ENCODE data around the gene LY6G6D.

The LY6G6D gene

GRCh38 chr6:31687860-31688693 is 27.1 kb upstream of the LY6G6D start:
- TF ChIP-seq ZNF274 (IDR thresholded peaks at IDR 0.05; ENCODE audit: low read depth, low read length), result no peak
- Histone ChIP-seq H3K9me3 (ENCODE audit: insufficient read depth, low read length) (no peaks in the 10 kb centered on the region), H3K4me3 (ENCODE audit: insufficient read length, low read depth) (no peak overlapping the region), H3K36me3 (ENCODE audit: insufficient read depth, insufficient read length, low read length) (peaks cover 78% of the 10 kb centered on the region), H3K4me1 (ENCODE audit: insufficient read depth, insufficient read length) (peaks cover 16% of the 10 kb centered on the region), H3K9ac (ENCODE audit: insufficient read length, low read depth) (no peak overlapping the region), H3K27me3 (ENCODE audit: insufficient read depth, insufficient read length) (no peaks in the 10 kb centered on the region)
- no peak for DNase-seq (ENCODE audit: low read depth, low spot score)

GRCh38 chr6:31689249-31690110 is 25.7 kb upstream of the LY6G6D start:
- Histone ChIP-seq H3K9me3 (ENCODE audit: insufficient read depth, low read length) (no peaks in the 10 kb centered on the region), H3K4me3 (ENCODE audit: insufficient read length, low read depth) (no peak overlapping the region), H3K27me3 (ENCODE audit: insufficient read depth, insufficient read length) (no peaks in the 10 kb centered on the region), H3K9ac (ENCODE audit: insufficient read length, low read depth) (no peak overlapping the region), H3K36me3 (ENCODE audit: insufficient read depth, insufficient read length, low read length) (peaks cover 75% of the 10 kb centered on the region), H3K4me1 (ENCODE audit: insufficient read depth, insufficient read length) (peaks cover 14% of the 10 kb centered on the region)
- TF ChIP-seq YY1 (IDR thresholded peaks at IDR 0.05; ENCODE audit: insufficient read depth, insufficient read length), result no peak
- no peak for TF ChIP-seq ZNF274 (IDR thresholded peaks at IDR 0.05; ENCODE audit: low read depth, low read length)
- TF ChIP-seq SUZ12 (IDR thresholded peaks at IDR 0.05; ENCODE audit: extremely low read depth, insufficient read depth, insufficient read length), result no peak
- no peak for DNase-seq (ENCODE audit: low read depth, low spot score)

GRCh38 chr6:31690231-31691077 is 24.7 kb upstream of the LY6G6D start:
- no peak overlapping the region for H3K4me3 ChIP-seq (ENCODE audit: insufficient read length, low read depth)
- TF ChIP-seq SUZ12 (IDR thresholded peaks at IDR 0.05; ENCODE audit: extremely low read depth, insufficient read depth, insufficient read length), result no peak
- TF ChIP-seq YY1 (IDR thresholded peaks at IDR 0.05; ENCODE audit: insufficient read depth, insufficient read length), result no peak
- TF ChIP-seq ZNF274 (IDR thresholded peaks at IDR 0.05; ENCODE audit: low read depth, low read length), result no peak
- no peaks in the 10 kb centered on the region for H3K27me3 ChIP-seq (ENCODE audit: insufficient read depth, insufficient read length)
- H3K9ac ChIP-seq (ENCODE audit: insufficient read length, low read depth), result no peak overlapping the region
- H3K4me1 ChIP-seq (ENCODE audit: insufficient read depth, insufficient read length), result peaks cover 14% of the 10 kb centered on the region
- peaks cover 78% of the 10 kb centered on the region for H3K36me3 ChIP-seq (ENCODE audit: insufficient read depth, insufficient read length, low read length)
- DNase-seq (ENCODE audit: low read depth, low spot score), result no peak
- no peaks in the 10 kb centered on the region for H3K9me3 ChIP-seq (ENCODE audit: insufficient read depth, low read length)

GRCh38 chr6:31691078-31691463 is 24.1 kb upstream of the LY6G6D start:
- TF ChIP-seq SUZ12 (IDR thresholded peaks at IDR 0.05; ENCODE audit: extremely low read depth, insufficient read depth, insufficient read length), result no peak
- TF ChIP-seq YY1 (IDR thresholded peaks at IDR 0.05; ENCODE audit: insufficient read depth, insufficient read length), result no peak
- TF ChIP-seq ZNF274 (IDR thresholded peaks at IDR 0.05; ENCODE audit: low read depth, low read length), result no peak
- Histone ChIP-seq H3K36me3 (ENCODE audit: insufficient read depth, insufficient read length, low read length) (peaks cover 75% of the 10 kb centered on the region), H3K4me3 (ENCODE audit: insufficient read length, low read depth) (no peak overlapping the region), H3K27me3 (ENCODE audit: insufficient read depth, insufficient read length) (no peaks in the 10 kb centered on the region), H3K9me3 (ENCODE audit: insufficient read depth, low read length) (no peaks in the 10 kb centered on the region), H3K4me1 (ENCODE audit: insufficient read depth, insufficient read length) (peaks cover 14% of the 10 kb centered on the region), H3K9ac (ENCODE audit: insufficient read length, low read depth) (no peak overlapping the region)
- no peak for DNase-seq (ENCODE audit: low read depth, low spot score)

- TF ChIP-seq ZNF274 (IDR thresholded peaks at IDR 0.05; ENCODE audit: low read depth, low read length) (no peak), YY1 (IDR thresholded peaks at IDR 0.05; ENCODE audit: insufficient read depth, insufficient read length) (no peak), SUZ12 (IDR thresholded peaks at IDR 0.05; ENCODE audit: extremely low read depth, insufficient read depth, insufficient read length) (no peak)
- Histone ChIP-seq H3K9me3 (ENCODE audit: insufficient read depth, low read length) (no peaks in the 10 kb centered on the region), H3K9ac (ENCODE audit: insufficient read length, low read depth) (no peak overlapping the region), H3K36me3 (ENCODE audit: insufficient read depth, insufficient read length, low read length) (peaks cover 74% of the 10 kb centered on the region), H3K4me1 (ENCODE audit: insufficient read depth, insufficient read length) (peaks cover 14% of the 10 kb centered on the region), H3K27me3 (ENCODE audit: insufficient read depth, insufficient read length) (no peaks in the 10 kb centered on the region), H3K4me3 (ENCODE audit: insufficient read length, low read depth) (no peak overlapping the region)
- no peak for DNase-seq (ENCODE audit: low read depth, low spot score)
Measured at GRCh38 chr6:31691564-31692108, 23.5 kb upstream of the LY6G6D start.

- Histone ChIP-seq H3K9me3 (ENCODE audit: insufficient read depth, low read length) (no peaks in the 10 kb centered on the region), H3K4me1 (ENCODE audit: insufficient read depth, insufficient read length) (peaks cover 14% of the 10 kb centered on the region), H3K27me3 (ENCODE audit: insufficient read depth, insufficient read length) (no peaks in the 10 kb centered on the region), H3K9ac (ENCODE audit: insufficient read length, low read depth) (no peak overlapping the region), H3K36me3 (ENCODE audit: insufficient read depth, insufficient read length, low read length) (peaks cover 72% of the 10 kb centered on the region), H3K4me3 (ENCODE audit: insufficient read length, low read depth) (no peak overlapping the region)
- no peak for DNase-seq (ENCODE audit: low read depth, low spot score)
- TF ChIP-seq SUZ12 (IDR thresholded peaks at IDR 0.05; ENCODE audit: extremely low read depth, insufficient read depth, insufficient read length) (no peak), ZNF274 (IDR thresholded peaks at IDR 0.05; ENCODE audit: low read depth, low read length) (no peak), YY1 (IDR thresholded peaks at IDR 0.05; ENCODE audit: insufficient read depth, insufficient read length) (no peak)
Measured at GRCh38 chr6:31692353-31692752, 22.8 kb upstream of the LY6G6D start.

Data from NT2/D1 (cell line).